HG03097 (cell line): Measurements from ENCODE around the gene NISCH.
"Not testable (repeated sequence)": the region's sequence is repeated elsewhere in the genome, so short reads cannot be mapped to it uniquely, and the experiment has no call there.

ENCODE experiments used
- ATAC-seq: cut with Tn5 transposase; IDR thresholded peaks from one replicate; pipeline ENCODE4 v1.9.1; 2021; ENCODE audit not compliant: unreplicated experiment, low FRiP score

The NISCH gene

DNA sequence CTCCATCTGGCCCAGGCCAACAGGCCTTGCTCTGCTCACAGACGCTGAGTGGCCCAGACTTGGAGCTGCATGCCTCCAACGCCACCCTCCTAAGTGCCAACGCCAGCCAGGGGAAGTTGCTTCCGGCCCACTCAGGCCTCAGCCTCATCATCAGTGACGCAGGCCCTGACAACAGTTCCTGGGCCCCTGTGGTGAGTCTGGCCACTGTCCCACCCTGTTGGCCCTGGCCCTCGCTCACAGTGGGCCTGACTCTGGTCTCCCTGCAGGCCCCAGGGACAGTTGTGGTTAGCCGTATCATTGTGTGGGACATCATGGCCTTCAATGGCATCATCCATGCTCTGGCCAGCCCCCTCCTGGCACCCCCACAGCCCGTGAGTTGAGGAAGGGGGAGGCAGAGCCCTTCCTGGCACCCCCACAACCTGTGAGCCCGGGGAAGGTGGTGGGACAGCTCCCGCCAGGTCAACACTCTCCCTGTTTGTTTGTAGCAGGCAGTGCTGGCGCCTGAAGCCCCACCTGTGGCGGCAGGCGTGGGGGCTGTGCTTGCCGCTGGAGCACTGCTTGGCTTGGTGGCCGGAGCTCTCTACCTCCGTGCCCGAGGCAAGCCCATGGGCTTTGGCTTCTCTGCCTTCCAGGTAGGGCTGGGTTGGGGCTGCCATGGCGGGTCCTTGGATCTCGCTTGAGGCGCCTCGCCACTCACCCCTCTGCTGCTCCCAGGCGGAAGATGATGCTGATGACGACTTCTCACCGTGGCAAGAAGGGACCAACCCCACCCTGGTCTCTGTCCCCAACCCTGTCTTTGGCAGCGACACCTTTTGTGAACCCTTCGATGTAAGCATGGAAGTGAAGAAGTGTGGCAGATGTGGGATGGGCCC is 68.2 kb downstream of the NISCH start:
- ATAC-seq: no peak

DNA sequence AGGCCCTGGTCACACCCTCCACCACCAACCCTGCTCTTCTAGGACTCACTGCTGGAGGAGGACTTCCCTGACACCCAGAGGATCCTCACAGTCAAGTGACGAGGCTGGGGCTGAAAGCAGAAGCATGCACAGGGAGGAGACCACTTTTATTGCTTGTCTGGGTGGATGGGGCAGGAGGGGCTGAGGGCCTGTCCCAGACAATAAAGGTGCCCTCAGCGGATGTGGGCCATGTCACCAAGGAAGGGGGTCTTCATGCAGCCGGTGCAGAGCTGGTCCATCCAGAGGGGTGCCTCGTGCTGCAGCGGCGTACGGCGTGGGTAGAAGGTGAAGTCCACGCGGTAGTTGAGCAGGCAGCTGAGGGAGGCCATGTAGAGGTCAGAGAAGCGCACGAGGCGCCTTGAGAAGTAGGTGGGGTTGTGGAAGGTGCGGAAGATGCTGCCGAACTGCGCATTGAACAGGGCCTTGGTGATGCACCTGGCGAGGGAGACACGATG is 68.9 kb downstream of the NISCH start:
- ATAC-seq: no peak

DNA sequence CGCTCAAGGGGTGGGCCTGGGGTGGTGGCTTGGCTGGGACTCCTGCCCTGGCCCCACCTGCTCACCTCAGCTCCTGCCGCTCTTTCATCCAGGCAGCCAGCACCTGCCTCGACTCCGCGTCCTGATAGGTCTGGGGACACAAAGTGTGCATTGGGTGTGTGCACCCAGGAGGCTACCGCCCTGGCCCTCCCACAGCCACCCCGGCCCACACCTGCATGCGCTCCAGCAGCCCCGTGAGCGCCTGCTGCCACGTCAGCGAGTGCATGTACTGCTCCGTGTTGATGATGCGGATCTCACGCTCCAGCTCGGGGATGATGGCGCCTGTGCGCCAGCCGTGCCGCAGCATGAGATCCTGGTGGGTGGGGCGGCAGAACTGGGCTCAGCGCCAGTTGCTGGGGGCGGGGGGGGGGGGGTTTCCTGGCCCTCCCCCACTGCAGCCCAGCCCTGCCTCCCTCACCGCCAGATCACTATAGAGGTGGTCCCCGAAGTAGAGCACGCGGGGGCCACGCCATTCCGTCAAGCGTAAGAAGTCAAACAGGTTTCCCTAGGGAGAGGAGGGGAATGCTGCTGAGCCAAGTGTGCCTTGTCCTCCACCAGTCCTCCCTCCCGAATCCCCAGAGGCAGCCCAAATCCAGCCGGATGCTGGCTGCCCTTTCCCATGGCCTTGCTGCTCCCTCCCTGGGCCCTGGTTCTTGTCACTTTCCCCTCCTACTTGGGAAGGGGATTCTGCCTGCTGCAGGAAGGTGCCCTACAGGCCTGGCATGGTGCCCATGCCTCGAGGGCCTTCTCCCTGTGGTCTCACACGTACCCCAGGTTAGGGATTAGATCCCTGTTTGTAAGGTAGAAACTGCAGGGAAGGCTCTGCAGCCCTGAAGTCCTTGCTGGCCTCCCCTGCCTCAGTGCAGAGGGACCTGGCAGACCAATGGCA is 69.6 kb downstream of the NISCH start:
- ATAC-seq: no peak

DNA sequence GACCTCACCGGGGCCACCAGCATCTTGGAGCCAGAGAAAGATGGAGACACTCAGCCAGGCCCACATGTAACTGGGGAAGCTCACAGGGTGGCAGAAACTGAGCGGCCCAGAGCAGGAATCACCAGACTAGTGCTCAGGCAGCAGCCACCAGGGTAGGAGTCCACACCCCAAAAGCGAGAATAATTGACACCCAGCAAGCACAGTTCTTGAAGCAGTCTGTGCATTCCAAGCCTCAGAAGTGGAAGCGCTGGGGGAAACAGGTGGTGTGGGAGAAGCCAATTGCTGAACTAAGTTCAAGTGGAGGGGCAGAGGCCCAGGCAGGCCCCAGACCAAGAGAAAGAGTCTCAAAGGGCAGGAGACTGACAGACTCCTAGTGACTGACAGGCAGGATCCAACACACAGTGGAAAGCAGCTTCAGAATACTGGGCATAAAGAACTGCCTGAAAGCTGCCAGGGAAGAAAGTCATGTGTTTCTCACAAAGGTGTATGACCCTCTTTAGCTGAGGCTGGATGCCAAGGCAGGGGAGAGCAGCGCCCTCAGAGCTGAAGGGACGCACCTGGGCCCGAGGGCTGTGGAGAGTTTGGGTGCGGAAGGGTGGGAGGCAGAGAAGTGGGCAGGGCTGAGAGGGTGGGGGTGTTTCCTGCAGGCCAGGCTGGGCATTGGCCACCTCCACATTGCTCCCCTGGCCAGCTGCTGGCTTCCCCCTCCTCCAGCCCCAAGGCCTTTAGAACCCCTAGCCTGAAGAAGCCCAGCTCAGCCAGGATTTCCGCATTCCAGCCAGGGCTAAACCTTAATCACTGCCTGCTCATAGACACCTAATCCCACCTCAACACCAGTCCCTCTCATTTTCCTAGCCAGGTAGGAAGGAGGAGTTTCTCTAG is 70.5 kb downstream of the NISCH start:
- ATAC-seq: no peak

DNA sequence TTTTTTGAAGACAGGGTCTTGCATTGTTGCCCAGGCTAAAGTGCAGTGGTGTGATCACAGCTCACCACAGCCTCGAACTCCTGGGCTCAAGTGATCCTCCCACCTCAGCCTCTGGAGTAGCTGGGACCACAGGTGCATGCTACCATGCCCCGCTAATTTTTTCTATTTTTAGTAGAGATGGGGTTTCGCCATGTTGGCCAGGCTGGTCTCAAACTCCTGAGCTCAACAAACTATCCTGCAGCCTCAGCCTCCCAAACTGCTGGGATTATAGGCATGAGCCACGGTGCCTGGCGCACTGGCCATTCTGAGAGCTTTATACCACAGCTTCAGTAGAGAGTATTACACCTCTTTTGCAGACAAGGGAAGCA is 71.3 kb downstream of the NISCH start:
- not testable (repeated sequence) for ATAC-seq

DNA sequence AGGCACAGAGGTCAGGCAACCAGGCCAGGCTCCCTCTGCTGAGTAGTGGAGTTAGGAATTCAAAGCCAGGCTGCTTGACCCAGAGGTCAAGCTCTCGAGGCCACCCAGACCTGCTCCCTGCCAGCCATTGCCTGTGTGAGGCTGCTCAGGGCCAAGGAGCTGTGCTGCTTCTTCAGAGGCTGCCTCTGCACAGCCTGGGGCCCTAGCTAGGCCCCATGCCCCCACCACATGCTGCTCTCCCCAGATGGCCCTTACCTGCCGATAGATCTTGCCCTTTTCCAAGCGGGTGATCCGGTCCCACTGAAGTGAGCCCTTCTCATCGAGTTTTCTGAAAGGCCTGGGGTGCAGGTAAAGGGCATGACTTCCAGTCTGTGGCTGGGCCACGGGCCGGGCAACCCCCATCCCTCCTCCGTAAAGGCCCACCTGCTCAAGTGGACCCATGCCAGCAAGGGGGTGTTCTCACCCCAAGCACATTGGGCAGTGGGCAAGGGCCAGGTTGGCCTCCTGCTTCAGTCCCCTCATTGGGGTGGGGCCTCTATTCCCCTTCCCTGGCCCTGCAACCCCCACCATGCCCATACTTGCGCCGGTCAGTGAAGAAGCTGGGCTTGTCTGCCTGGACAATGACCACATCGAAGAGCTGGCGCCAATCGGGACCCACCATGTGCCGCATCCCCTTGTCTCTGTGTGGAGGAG is 71.8 kb downstream of the NISCH start:
- no peak for ATAC-seq

DNA sequence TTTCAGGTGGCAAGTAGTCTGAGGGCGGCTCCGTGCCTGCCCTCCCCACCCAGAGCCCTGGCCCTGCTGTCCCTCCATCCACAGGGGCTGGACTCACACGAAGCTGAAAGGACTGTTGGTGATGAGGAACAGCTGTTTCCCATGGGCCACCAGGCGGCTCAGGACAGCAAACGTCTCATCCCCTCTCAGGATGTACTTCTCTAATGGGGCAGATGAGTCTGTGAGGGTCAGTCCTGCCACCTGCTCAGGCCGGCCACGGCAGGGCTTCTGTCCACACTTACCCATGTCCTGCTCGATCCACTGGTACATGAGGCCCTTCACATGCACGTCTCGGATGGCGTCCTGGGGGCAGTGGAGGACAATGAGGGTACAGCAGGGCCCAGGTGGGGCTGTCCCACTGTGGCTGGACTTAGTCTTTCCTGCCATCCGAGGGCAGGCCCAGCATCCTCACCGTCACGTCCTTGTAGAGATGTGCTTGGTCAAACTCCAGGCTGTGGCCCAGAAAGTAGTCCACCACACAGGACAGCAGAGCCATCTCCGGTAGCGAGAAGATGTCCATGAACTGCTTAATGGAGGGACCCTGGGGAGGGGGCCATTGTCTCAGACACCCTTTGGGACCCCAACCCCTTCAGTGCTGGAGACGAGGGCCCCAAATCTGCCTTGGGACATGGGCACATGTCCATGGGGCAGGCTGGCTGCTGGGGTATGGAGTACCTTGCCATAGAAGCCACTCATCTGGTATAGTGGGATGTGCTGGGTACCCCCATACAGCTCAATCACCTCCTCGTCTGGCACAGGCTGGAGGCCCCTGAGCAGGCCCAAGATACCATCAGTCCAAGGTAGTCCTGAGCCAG is 72.6 kb downstream of the NISCH start:
- ATAC-seq: no peak

DNA sequence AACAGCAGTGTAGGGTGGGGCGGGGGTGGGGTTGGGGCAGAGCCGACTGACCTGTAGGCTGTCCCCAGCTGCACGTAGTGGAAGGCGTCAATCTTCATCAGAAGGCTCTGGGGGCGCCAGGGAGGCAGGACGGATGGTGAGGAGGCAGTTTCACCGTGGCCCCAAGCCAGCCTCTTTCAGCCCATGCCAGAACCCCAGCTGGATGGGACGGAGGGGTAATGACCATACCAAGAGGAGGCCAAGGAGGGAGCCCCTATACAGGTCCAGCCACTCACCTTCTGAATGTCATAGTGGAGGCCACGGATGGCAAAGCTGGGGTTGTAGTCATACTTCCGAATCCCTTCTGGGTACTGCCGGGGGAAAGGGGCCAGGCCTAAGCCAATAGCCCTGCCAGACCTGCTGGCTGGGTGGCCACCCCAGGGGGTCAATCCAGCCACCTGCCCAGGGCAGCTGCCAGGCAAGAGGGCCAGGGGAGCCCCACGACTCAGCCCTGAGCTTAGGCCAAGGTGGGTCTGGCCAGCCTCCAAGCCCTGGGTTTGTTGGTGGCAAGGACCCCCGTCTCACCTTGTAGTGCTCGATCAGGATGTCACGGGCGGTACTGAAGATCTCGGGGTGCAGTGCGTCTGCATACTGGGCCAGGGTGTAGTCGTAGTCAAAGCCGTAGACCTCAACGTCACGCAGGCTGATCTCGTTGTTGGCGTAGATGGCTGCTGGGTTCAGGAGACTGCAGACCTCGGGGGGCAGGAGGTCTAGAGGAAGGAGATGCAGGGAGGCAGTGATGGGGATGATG is 73.4 kb downstream of the NISCH start:
- no peak for ATAC-seq

DNA sequence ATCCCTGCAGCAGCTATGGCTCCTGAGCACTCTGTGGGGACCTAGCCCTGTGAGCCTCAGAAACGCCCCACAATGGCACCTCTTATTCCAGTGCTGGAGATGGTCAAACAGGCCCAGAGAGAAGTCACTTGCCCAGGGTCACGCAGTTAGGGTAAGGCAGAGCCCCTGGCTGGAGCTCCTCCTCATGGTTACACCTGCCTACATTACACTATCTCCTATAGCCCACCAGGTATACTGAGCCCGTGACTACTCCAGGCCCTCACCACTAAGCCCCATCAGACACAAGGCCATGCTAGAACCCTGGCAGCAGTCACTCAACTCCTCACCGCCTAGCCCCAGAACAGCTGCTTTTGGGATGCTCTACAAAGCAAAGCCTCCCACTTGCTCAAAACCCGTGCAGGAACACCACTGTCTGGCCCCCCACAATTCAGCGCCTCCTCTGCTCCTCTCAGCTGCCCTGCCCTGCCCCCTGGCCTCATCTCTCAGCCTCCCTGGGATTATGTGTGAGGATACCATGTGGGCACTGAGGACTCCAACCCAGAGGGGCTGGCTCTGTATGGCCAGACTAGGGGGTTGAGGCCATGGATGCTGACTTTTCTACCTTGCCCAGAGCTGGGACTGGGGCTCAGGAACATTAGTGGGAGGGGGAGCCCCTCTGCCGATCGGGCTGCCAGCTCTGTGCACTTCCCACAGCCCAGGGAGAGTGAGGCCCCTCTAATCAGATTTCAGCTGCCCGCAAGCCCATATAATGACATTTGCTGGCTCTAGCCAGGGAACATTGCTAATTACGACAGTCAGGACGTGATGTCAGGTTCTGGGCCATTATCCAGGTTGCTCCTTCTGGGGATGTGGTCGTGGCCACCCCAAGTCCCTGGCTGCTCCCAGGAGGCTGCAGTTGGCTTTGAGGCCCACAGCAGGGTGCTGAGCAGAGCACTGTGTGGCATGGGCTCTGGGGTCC is 74.3 kb downstream of the NISCH start:
- no peak for ATAC-seq

DNA sequence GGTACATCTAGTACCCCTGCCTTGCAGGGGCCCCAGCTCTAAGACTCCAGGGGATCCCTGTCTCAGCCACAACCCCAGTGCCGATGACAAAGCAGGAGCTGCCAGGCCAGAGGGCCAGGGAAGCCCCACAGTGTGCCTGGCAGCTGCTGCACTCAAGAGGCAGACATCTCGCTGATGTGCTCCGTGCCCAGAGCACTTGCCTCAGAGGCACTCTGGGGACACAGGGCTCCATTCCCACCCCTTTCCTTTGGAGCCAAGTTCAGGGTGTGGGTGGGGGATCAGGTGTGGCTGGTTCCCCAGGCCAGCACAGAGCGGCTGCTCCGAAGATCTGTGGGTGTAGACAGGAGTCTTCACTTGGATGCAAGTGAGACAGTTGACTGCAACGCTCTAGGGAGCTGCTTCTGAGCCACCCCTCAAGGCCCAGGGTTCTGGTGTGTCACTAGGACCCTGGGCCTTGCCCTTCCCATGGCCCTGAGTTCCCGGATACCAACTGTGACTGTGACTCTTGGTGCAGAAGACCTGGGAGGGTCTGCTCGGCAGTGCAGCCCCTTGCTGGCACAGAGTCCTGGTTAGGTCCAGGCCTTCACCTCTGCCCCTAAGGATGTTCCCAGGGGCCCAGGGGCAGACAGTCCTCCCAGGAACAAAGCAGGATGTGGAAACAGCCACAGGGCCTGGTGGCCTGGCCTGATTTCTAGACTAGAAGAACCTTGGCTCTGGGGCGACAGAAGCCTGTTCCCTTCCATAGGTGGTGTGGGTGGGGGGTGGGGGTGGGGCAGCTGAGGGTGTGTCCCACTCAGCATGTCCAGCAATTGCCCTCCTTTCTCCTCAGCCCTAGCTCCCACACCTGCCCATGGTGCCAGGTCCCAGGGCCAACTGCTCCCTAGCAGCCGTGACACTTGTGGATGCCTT is 75.8 kb downstream of the NISCH start:
- ATAC-seq: no peak

DNA sequence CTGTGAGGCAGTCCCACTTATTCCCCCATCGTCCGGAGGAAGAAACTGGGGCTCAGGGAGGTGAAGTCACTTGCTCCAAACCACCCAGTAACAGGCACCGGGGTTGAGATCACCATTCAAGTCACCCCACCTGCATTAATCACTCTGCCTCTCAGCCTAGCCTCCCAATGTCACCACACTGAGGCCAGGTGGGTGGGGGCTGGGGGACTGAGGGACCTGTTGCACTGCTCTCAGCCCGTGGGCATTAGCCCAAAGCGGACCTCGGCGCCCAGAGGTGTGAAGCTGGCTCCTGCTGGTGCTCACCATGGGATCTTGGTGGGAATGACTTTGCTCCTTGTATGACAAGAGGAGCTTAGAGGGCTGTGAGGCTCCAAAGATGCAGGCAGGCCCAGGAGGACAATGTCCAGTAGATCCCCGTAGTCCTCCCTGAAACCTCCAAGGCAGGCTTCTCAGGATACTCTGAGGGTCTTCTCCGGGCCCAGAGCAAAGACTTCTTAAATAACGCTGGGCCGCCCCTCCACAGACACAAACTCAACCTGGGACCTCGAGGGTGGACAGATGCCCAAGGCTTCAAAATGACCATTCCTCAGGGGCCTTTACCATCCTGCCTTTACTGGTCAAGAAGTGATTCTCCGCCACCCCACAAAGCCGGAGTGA is 76.6 kb downstream of the NISCH start:
- ATAC-seq: no peak

DNA sequence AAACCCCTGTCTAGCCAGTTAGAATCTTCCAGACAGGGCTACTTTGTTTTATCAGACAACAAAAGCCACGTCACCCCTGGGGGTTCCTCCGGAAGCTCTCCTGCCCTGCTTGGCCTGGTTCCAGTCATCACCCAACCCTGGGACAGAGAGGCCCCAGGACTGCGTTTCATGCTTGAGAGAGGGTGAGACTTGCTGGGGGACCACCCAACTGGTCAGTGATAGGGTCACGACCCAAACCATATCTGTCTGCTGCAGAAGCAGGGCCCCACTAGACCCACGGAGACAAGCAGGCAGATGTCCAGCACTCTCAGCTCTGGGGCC is 77.1 kb downstream of the NISCH start:
- ATAC-seq: no peak

DNA sequence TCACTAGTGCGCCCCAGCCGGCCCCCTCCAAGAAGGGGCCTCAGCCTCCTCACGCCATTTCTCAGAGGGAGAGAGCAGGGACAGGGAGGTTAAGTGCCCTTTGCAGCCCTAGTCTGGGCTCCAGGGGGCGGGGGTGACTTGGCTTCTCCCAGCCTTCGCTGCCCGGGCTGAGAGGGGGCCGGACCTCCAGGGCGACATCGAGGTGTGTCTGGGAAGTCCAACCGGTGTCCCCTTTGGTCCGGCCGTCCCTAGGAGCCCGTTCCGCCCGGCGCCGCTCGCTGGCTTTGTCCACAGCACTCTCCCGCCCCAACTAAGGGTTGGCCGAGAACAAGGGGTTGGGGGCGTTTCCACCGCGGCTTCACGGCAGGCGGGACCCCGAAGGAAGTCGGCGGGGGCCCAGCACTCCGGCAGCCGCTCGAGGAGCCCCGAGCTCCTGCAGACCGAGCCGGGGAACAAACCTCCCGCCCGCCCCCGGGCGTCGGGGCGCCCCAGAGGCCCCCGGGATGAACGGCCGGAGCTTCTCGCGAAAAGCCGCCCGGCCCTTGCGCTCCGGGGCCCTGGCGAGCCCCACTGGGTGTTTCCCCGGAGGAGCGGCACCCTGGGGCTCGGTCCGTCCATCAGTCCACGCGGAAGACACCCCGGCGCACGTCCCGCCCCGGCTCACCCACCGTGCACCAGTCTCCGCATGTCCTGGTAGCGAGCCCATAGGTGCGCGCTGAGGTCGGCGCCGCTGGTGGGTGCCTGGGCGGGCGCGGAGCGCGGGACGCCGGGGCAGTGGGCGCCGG is 77.6 kb downstream of the NISCH start:
- no peak for ATAC-seq

DNA sequence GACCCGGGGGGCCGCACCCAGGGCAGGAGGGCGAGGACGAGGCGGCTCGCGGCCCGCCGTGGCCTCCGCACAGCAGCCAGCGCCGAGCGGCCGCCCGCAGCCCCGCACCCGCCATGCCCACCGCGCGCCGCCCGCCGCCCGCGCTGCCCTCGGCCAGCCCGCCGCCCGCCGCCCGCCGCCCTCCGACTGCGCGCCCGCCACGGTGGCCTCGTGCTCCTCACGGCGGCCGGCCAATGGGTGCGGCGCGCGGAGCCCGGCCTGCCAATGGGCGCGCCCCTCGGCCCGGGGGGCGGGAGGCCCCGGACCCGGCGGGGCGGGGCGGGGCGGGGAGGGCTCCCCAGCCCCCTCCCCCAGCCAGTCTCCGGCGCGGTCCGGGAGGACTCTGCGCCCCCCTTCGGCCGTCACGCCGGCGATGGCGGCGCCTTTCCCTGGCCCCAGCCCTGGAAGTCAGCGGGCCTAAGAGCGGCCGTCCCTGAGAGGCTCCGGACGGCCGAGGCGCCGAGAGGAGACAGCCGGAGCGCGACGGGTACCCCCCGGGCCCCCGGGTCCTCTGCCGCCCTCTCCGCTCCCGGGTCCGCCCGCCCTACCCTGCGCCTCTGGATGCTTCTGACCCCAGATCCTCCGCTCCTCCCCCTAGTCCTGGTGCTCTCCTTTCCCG is 78.3 kb downstream of the NISCH start, which contains the start of gene NT5DC2:
TSS of gene NT5DC2 (minus strand) at position 235 of the 658 bp plus-strand sequence. CDS start at position 115, 120 bp downstream.
- no peak for ATAC-seq
